Keratinocyte (primary cell): ENCODE data around the gene CA5A.

ENCODE experiments used
- EZH2 ChIP-seq: IDR thresholded peaks from one replicate; pipeline ENCODE4 v1.6.1; 2012; ENCODE audit warnings: inconsistent platforms, mild to moderate bottlenecking, low read length, moderate library complexity
- TF ChIP-seq, protein P1 (sequence below), 3 experiments: IDR thresholded peaks in 1 of 3; conservative IDR thresholded peaks in 1 of 3; optimal IDR thresholded peaks in 1 of 3; 2 replicates in 2 of 3; 3 replicates in 1 of 3; pipeline versions ENCODE3 to v1.5.1; 2011; ENCODE audit warnings: low read length in 3 of 3, mild to moderate bottlenecking in 3 of 3, moderate library complexity in 2 of 3, control low read depth in 1 of 3, inconsistent platforms in 1 of 3; ENCODE audit not compliant: insufficient read depth in 2 of 3; ENCODE audit errors: extremely low read depth in 1 of 3

GRCh38 chr16:87918866-87919680 is 17.3 kb downstream of the CA5A start:
- TF ChIP-seq, protein P1, sequence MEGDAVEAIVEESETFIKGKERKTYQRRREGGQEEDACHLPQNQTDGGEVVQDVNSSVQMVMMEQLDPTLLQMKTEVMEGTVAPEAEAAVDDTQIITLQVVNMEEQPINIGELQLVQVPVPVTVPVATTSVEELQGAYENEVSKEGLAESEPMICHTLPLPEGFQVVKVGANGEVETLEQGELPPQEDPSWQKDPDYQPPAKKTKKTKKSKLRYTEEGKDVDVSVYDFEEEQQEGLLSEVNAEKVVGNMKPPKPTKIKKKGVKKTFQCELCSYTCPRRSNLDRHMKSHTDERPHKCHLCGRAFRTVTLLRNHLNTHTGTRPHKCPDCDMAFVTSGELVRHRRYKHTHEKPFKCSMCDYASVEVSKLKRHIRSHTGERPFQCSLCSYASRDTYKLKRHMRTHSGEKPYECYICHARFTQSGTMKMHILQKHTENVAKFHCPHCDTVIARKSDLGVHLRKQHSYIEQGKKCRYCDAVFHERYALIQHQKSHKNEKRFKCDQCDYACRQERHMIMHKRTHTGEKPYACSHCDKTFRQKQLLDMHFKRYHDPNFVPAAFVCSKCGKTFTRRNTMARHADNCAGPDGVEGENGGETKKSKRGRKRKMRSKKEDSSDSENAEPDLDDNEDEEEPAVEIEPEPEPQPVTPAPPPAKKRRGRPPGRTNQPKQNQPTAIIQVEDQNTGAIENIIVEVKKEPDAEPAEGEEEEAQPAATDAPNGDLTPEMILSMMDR (optimal IDR thresholded peaks at IDR 0.05 in 1 of 3, IDR thresholded peaks at IDR 0.05 in 1 of 3, conservative IDR thresholded peaks at IDR 0.05 in 1 of 3; ENCODE audit: extremely low read depth in 1 of 3, insufficient read depth in 2 of 3, low read length in 3 of 3): no peak
- TF ChIP-seq EZH2: no peak
